Hepatocyte (in vitro differentiated cells): ENCODE results near the gene RASGRF1. TPM values are rescaled to one million over a fixed set of nuclear protein-coding genes. Genes with fewer than 3 reads are reported as not detected.

Experiments
- DNase-seq: peaks from one replicate; pipeline ENCODE4 v3.0.0-alpha.2; 2016; ENCODE audit warnings: low spot score
- H2AFZ ChIP-seq: fragments of 200-600 bp; sonication (generic); 2 replicates; pipeline ENCODE4 v1.6.0; 2016; ENCODE audit warnings: antibody characterized with exemption, mild to moderate bottlenecking
- H3K27ac ChIP-seq: fragments of 200-600 bp; sonication (generic); 2 replicates; pipeline ENCODE4 v1.5.1; 2016; ENCODE audit warnings: mild to moderate bottlenecking
- H3K27me3 ChIP-seq: fragments of 200-600 bp; sonication (generic); 2 replicates; pipeline ENCODE4 v1.6.1; 2016
- H3K36me3 ChIP-seq: fragments of 200-600 bp; sonication (generic); replicated peaks from 2 replicates; pipeline ENCODE4 v1.5.1; 2016; ENCODE audit warnings: low read depth; ENCODE audit not compliant: insufficient read depth
- H3K4me1 ChIP-seq: fragments of 200-600 bp; sonication (generic); 2 replicates; pipeline ENCODE4 v1.5.1; 2016; ENCODE audit warnings: mild to moderate bottlenecking, moderate library complexity; ENCODE audit not compliant: insufficient read depth
- H3K4me2 ChIP-seq: fragments of 200-600 bp; sonication (generic); 2 replicates; pipeline ENCODE4 v1.6.0; 2016
- H3K4me3 ChIP-seq: fragments of 200-600 bp; sonication (generic); 2 replicates; pipeline ENCODE4 v1.5.1; 2016; ENCODE audit warnings: mild to moderate bottlenecking
- H3K79me2 ChIP-seq: fragments of 200-600 bp; sonication (generic); 2 replicates; pipeline ENCODE4 v1.6.0; 2017; ENCODE audit warnings: mild to moderate bottlenecking
- H3K9me2 ChIP-seq: fragments of 200-600 bp; sonication (generic); replicated peaks from 2 replicates; pipeline ENCODE4 v1.6.0; 2017; ENCODE audit warnings: mild to moderate bottlenecking; ENCODE audit not compliant: insufficient read depth
- H3K9me3 ChIP-seq: fragments of 200-600 bp; sonication (generic); 2 replicates; pipeline ENCODE4 v1.5.1; 2016; ENCODE audit warnings: low read depth, mild to moderate bottlenecking
- H4K20me1 ChIP-seq: fragments of 200-600 bp; sonication (generic); 2 replicates; pipeline ENCODE4 v1.6.0; 2016; ENCODE audit warnings: mild to moderate bottlenecking; ENCODE audit not compliant: insufficient read depth, poor library complexity, severe bottlenecking
- EZH2 ChIP-seq: fragments of 200-600 bp; sonication (generic); IDR thresholded peaks from 2 replicates; pipeline ENCODE4 v1.6.1; 2016; ENCODE audit warnings: antibody characterized with exemption, mild to moderate bottlenecking, borderline replicate concordance
- EZH2phosphoT487 ChIP-seq: fragments of 200-600 bp; sonication (generic); IDR thresholded peaks from one replicate; pipeline ENCODE4 v1.6.1; 2018; ENCODE audit warnings: antibody characterized with exemption, mild to moderate bottlenecking, low read depth, moderate library complexity; ENCODE audit not compliant: unreplicated experiment, severe bottlenecking
- WGBS: methylation state at CpG from one replicate; pipeline ENCODE4 v1.1.6; 2016; ENCODE audit warnings: low lambda C conversion rate; ENCODE audit errors: missing lambda C conversion rate; 5-methylcytosine and 5-hydroxymethylcytosine counted together
- polyA plus RNA-seq: library from polyadenylated mRNA; unstranded; fragments of >200 nt; fragmentation: Nextera tagmentation; extraction: Ambion mirVana; gene quantifications from 2 replicates; pipeline ENCODE4 v1.2.1, GENCODE V29; 2016
- total RNA-seq: library from RNA; depleted of rRNA; stranded (reverse); fragments of >200 nt; gene quantifications from 2 replicates; pipeline ENCODE4 v1.2.3, GENCODE V29; 2014
- TF ChIP-seq, protein P1 (sequence below): fragments of 200-600 bp; sonication (generic); IDR thresholded peaks from 2 replicates; pipeline ENCODE4 v1.5.1; 2016; ENCODE audit warnings: antibody characterized with exemption, mild to moderate bottlenecking; ENCODE audit not compliant: poor library complexity

Gene RASGRF1
- total and polyA plus RNA-seq, 2 experiments from 2014 or later: 0.52 to 1.5 TPM

- H4K20me1 ChIP-seq: no peaks in the 10 kb centered on the region
- 81% methylated on average over 4 of the region's 4 CpGs for WGBS
These were observed 9.1 kb upstream of the RASGRF1 start for GRCh38 chr15:79099692-79100091.

GRCh38 chr15:79094611-79095021 is 4.0 kb upstream of the RASGRF1 start:
- WGBS: 47% methylated on average over 6 of the region's 6 CpGs
- Histone ChIP-seq H3K4me1 (peaks cover 17% of the 10 kb centered on the region), H3K27me3 (peaks cover 83% of the 10 kb centered on the region), H4K20me1 (no peaks in the 10 kb centered on the region), H3K9me3 (no peaks in the 10 kb centered on the region), H3K79me2 (no peaks in the 10 kb centered on the region), H3K36me3 (no peaks in the 10 kb centered on the region), H3K9me2 (no peaks in the 10 kb centered on the region), H2AFZ (no peak overlapping the region), H3K27ac (no peak overlapping the region), H3K4me2 (no peak overlapping the region), H3K4me3 (no peak overlapping the region)
- no peak for DNase-seq
- no peak for TF ChIP-seq EZH2phosphoT487
- TF ChIP-seq, protein P1, sequence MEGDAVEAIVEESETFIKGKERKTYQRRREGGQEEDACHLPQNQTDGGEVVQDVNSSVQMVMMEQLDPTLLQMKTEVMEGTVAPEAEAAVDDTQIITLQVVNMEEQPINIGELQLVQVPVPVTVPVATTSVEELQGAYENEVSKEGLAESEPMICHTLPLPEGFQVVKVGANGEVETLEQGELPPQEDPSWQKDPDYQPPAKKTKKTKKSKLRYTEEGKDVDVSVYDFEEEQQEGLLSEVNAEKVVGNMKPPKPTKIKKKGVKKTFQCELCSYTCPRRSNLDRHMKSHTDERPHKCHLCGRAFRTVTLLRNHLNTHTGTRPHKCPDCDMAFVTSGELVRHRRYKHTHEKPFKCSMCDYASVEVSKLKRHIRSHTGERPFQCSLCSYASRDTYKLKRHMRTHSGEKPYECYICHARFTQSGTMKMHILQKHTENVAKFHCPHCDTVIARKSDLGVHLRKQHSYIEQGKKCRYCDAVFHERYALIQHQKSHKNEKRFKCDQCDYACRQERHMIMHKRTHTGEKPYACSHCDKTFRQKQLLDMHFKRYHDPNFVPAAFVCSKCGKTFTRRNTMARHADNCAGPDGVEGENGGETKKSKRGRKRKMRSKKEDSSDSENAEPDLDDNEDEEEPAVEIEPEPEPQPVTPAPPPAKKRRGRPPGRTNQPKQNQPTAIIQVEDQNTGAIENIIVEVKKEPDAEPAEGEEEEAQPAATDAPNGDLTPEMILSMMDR: no peak
- no peak for TF ChIP-seq EZH2

More at GRCh38 chr15:79099692-79100091, 9.1 kb upstream of the RASGRF1 start:
- H3K9me3 ChIP-seq: no peaks in the 10 kb centered on the region
- no peak overlapping the region for H3K4me2 ChIP-seq
- H2AFZ ChIP-seq: no peak overlapping the region
- H3K79me2 ChIP-seq: no peaks in the 10 kb centered on the region
- no peaks in the 10 kb centered on the region for H3K4me1 ChIP-seq
- TF ChIP-seq, protein P1: no peak
- no peak for TF ChIP-seq EZH2phosphoT487
- TF ChIP-seq EZH2: no peak
- no peaks in the 10 kb centered on the region for H3K36me3 ChIP-seq
- no peak overlapping the region for H3K27ac ChIP-seq
- no peaks in the 10 kb centered on the region for H3K9me2 ChIP-seq
- H3K27me3 ChIP-seq: peaks cover 76% of the 10 kb centered on the region
- H3K4me3 ChIP-seq: no peak overlapping the region
- peak; percentile 23 for DNase-seq

- no peaks in the 10 kb centered on the region for H3K9me2 ChIP-seq
- peaks cover 20% of the 10 kb centered on the region for H3K4me1 ChIP-seq
- H2AFZ ChIP-seq: no peak overlapping the region
- no peaks in the 10 kb centered on the region for H4K20me1 ChIP-seq
- DNase-seq: no peak
- H3K79me2 ChIP-seq: no peaks in the 10 kb centered on the region
- TF ChIP-seq, protein P1: no peak
- no peak overlapping the region for H3K4me2 ChIP-seq
- H3K36me3 ChIP-seq: no peaks in the 10 kb centered on the region
- 72% methylated on average over 8 of the region's 8 CpGs for WGBS
- no peak overlapping the region for H3K27ac ChIP-seq
- H3K27me3 ChIP-seq: peaks cover 87% of the 10 kb centered on the region
- H3K4me3 ChIP-seq: no peak overlapping the region
- H3K9me3 ChIP-seq: no peaks in the 10 kb centered on the region
These were observed 2.9 kb upstream of the RASGRF1 start for GRCh38 chr15:79093352-79093935.
